GM18861 (cell line): ENCODE results near the gene NNT.
"Not testable (repeated sequence)": the region's sequence is repeated elsewhere in the genome, so short reads cannot be mapped to it uniquely, and the experiment has no call there.

Experiments
- ATAC-seq: cut with Tn5 transposase; IDR thresholded peaks from one replicate; pipeline ENCODE4 v1.9.1; 2021; ENCODE audit not compliant: unreplicated experiment

The NNT gene

DNA sequence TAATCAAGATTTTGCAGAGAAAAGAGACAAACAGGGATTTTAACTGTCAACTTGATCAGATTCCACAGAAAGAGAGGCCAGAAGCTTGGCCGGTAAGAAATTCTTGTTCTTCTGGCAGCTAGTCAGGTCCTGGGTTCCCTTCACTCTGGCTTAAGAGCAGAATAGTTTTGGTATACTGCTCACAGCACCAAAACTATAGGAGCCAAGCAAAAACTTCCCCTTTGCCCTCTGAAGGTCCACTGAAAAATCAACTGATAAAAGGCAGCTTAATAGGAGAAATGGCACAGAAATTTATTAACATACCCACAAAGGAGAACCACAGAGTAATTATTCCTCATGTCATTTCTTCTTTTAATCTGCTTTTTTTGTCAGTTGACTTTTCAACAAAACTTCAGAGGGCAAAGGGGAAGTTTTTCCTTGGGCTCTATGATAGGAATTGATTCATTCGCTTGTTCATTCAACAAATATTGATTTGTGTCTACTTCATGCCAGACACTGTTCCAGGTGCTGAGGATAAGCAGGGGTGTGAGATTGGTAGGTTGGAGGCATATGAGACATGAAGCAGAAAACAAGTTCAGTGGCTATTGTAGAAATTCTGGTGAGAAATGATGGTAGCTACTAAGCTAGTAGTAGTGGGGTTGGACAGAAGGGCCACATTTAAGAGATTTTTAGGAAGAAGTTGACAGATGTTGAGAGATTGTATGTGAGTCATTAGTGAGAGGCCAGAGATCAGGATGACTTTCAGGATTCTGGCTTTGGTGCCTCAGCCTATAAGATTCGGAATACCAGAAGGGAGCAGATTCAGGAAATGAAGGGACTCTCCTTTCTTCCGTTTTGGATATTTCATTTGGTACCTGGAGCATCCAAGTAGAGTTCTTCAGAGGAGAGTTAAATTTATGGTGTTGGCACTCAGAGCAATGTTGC is 20.6 kb upstream of the NNT start:
- ATAC-seq = no peak

DNA sequence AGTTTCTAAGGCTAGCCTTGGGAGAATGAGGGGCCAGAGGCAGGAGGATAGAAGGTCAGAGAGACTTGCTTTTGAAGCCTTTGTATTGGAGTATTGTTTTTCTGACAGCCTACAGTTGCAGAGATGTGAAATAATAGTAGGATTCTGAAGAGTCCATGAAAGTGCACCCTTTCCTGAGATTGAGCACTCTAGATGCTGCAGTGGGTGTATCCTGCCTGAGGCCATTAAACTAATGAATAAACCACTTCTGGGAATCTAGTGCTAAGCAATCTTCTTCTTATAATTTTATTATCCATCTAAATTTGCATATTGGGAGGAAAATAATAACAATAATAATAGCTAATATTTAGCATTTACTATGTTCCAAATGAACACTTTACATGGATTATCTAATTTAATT is 19.3 kb upstream of the NNT start:
- ATAC-seq = no peak

DNA sequence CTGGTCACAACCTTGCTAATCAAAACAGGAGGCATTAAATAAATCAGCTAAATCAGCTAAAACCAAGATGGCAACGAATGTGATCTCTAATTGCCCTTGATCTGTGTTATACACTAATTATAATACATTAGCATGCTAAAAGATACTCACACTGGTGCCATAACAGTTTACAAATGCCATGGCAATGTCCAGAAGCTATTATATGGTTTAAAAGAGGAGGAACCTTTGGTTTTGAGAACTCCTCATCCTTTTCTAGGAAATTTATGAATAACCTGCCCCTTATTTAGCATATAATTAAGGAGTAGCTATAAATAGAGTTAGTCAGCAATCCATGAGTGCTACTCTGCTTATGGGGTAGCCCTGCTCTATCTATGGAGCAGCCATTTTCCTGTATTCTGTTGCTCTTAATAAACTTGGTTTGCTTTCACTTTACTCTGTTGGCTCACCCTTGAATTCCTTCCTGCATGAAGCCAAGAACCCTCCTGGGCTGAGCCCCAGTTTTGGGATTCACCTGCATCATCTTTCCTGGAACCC is 18.7 kb upstream of the NNT start:
- ATAC-seq = no peak

DNA sequence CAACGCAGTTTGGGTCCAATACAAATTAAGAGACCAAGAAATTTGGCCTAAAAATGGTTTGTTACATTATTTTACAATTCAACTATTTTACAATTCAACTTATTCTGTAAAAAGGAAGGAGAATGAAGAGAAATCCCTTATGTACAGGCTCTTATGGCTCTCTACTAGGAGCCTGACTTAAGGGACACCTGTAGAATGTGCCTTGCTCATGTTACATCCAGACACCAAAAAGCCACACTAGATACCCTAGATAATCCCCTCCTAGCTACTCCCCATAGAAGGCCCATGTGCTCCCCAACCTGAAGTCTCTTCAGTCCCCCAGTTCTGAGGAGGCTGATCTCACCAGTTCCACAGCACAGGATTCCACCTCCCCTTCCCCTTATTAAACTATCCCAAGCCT is 14.1 kb upstream of the NNT start:
- ATAC-seq = no peak

DNA sequence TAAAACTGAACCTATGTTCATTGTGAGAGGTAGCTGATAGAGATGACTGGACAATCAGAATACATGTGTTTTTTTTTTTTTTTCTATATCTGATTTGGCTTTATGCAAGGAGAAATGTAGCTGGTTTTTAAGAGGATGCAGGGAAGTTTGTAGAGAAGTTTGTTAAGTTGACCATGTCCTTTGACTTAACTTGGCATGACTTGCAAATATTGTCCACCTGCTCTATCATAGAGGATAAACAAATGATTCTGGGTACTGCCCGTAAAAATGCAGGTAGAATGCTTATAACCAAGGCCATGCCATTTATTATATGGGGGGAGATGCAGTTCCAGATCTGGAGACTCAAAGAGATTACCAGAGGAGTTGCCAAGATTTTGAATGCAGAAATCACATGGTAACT is 13.7 kb upstream of the NNT start:
- no peak for ATAC-seq

DNA sequence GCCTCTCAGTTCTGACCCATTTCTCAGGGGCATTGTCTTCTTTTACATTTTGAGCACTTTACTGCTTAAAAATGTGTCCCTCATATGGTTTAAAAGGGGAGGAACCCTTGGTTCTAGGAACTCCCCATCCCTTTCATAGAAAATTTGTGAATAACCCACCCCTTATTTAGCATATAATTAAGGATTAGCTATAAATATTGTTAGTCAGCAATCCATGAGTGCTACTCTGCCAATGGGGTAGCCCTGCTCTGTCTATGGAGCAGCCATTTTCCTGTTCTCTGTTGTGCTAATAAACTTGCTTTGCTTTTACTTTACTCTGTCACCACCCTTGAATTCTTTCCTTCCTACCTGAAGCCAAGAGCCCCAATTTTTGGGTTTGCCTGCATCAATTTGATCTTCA is 12.3 kb upstream of the NNT start:
- no peak for ATAC-seq

DNA sequence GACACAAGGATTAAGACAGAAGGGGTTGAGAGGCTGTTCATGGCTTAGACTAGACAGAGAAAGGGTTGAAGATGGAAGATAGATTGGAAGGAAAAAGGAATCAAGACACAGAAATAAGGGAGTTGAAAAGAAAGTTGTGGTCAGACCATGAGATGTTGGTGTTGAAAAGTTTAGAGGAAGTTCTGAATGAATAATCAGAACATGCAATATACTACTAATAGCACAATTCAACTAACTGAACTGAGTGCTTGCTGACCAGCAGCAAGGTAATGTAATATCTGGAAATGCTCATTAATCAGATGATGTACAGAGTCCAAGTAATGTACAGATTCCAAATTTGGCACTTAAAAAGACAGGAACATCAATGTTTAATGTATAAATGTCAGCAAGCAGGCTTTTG is 10.6 kb upstream of the NNT start:
- no peak for ATAC-seq

DNA sequence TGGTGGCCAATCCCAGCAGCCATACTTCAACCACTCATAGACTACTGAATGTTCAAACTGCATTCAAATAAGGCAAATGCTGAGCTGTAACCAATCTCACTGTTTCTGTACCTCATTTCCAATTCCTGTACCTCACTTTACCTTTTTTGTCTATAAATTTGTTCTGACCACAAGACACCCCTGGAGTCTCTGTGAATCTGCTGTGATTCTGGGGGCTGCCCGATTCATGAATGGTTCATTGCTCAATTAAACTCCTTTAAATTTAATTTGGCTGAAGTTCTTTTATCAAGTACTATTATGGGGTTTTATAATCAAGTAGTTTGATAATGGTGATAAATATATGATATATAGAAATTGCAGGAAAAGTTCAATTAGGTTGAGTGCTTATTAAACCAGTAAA is 4.1 kb upstream of the NNT start:
- ATAC-seq = not testable (repeated sequence)

DNA sequence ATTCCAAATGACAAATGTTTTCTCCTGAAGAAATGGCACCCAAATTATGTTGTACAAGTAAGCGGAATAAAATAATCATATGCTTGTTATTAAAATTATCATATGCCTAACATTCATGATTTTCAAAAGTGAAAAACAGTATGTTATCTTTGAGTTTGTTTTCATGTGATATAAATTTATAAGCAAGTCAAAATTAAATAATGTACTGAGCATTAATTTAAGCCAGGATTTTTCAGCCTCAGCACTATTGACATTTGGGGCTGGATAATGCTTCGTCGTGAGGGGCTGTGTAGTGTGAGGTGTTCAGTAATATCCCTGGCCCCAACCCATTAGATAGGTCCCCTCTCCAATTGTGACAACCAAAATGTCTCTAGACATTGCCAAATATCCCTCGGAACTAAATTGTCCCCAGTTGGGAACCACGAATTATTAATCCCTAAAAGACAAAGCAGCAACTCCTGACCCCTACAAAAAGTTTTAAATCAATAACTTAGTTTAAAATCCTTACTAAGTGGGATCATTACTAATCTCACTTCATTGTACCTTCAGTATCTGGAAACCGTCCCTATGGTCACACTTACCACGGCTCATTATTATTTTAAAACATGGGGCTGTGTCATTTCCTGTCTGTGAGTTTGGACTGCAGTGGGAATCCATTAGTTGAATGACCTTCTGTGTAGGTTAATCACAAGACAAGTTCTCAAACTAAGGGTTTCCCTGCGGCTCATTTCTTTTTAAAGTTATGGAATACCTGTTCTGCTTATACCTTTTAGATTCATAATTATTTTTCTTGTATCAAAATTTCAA is 1.3 kb upstream of the NNT start:
- ATAC-seq = no peak

DNA sequence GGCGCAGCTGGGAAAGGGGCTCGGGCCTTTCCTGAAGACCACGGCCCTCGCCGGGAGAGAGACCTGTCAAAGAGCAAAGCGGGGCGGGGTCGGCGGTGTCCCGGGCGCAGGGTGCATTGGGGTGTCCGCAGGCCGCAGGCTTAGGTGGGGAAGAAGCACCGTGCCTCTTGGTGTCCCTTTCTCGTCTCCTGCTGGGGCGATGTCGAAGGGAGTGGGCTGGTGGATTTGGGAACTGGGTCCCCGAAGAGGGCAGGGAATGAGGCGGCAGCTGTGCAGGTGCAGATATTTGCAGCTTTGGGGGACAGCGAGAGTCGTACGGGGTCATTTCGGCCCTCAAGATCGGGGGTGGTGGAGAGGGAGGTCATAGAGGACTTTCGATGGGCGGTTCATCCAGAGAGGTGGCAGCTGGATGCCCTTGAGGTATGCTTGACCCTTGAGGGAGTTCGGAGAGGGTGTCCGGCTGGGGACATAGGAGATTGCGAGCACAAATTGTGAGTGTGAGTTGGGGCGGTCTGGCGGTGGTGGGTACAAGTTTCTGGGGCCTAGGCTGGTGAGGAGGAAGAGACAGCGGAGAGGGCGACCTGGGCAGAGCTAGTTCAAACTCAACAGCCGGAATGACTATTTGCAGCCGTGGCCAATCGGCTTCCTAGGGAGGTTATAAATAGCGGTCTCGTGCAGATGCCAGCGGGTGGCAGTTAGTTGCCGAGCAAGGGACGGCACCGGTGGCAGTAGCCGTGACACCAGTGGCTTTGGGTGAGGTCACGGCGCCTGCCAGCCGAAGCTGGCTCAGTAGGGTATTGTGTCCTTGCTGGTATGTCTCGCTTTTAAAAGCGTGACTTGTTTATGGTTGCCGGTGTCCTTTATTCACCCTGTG is 601 bp downstream of the NNT start:
- ATAC-seq = peak; percentile 58

DNA sequence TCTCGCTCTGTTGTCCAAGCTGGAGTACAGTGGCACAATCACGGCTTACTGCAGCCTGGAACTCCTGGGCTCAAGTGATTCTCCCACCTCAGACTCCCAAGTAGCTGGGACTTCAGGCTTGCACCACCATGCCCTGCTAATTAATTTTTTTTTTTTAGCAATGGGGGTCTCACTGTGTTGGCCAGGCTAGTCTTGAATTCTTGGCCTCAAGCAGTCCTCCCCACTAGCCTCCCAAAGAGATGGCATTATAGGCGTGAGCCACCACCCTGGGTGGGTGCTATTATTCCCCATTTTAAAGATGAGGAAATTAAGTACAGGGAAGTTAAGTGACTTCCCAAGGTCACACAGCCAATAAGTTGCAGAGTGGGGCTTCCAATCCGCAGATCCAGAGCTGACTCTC is 1.7 kb downstream of the NNT start:
- no peak for ATAC-seq

DNA sequence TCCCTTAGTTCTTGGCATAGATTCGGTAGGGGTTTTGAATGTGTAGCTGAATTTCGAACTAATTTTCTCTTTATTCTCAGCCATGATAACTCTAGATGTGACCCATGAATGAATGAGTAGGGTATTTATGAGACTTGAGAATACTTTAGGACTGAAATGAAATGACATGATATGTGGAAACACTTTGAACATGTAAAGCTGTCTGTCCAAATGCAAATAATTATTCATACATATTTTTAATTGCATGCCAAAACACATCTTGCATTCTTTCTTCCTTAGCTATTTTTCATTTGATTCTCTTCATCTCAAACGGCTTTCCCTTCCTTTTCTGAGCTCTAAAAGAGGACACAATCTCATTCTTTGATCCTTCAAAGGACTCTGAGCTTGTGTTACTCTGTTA is 3.4 kb downstream of the NNT start:
- no peak for ATAC-seq

DNA sequence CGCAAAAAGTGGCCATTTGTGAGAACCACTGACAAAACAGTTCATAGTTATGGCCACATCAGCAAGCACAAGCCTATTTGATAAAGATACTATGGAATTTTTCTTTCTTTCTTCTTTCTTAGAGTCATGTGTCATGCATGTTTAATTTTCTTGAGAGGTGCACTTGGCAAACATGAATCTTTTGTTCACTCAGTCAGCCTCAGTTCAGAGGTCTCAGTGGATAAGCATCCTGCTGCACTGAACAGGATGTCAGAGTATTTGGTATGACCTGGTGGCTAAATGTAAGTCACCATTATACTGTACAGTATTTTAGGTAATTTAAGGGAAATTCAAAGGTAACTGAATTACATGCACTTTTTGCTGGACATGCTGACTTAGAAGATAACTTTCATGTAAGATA is 5.4 kb downstream of the NNT start:
- no peak for ATAC-seq

DNA sequence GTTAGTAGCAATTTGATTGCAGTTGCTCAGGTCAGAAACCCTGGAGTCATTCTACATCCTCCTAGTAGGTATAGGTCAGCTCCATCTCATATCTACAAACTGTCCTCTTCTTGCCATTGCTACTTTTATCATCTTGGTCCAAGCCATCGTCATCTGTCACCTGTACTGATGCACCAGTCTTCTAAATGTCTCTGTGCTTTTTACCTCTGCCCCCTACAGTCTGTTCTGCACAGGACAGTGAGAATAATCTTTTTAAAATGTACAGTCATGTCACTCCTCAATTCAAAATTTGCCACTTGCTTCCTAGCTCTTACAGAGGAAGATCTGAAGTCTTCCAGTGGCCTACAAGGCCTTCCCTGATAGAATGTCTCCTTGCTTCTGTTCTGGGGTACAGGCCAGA is 6.8 kb downstream of the NNT start:
- ATAC-seq = peak; percentile 90

DNA sequence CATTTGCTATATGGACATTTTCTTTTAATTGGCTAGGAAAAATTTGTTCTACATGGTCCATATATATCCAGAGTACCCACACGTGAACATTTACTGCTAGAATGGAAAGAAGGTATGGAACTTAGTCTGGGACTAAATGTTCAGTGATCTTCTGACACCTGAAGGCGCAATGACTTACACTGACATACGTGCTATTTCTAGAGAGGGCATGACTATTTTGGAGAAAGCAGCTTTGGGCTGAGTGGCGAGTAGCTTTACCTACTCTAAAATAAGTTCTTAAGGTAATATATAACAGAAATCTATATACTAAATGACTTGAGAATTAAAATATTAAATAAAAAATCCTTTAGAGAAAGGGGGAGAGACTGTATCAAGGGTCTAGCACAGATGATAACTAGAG is 10.4 kb downstream of the NNT start:
- no peak for ATAC-seq

DNA sequence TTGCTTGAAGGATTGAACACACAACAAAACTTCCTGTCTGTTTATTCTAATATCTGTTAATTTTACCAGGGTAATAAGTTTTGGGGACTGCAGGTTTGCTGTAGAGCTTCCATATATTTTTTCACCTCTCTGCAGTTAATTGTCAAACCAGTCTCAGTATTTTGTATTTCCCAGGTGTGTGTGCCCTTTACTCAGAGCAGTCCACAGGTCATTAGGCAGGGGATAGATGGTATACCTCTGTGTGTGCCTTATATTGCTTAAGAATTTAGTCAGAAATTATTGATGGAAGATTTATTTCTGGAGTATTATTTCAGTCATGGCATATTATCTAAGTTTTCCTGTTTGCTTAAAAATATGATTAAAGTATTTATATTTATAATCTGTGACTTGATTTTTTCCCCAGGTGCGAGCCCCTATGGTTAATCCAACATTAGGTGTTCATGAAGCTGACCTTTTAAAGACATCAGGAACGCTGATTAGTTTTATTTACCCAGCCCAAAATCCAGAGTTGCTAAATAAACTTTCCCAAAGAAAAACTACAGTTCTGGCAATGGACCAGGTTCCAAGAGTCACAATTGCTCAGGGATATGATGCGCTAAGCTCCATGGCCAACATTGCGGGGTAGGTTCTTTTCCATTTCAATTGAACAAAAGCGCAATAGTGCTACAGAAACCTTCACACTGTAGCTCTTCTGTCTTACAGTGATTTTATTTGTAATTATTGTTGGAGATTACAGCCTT is 12.6 kb downstream of the NNT start:
- no peak for ATAC-seq

DNA sequence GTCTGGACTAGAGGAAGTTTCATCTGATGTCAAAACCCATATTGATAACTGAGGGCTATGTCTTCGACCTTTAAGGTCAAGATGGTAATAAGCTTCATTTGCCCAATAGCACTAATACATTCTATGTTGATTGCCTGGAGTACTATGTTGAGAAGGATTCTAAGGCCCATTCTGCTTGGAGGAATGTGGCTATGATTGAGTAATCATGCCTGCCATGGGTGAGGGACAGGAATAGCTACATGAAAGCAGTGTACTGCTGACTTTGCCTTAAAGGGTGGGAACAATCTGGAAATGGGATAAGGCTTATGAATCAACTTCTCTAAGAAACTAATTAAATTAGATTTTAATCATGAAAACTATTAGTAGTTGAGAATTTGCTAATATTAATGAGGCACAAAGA is 13.6 kb downstream of the NNT start:
- no peak for ATAC-seq

DNA sequence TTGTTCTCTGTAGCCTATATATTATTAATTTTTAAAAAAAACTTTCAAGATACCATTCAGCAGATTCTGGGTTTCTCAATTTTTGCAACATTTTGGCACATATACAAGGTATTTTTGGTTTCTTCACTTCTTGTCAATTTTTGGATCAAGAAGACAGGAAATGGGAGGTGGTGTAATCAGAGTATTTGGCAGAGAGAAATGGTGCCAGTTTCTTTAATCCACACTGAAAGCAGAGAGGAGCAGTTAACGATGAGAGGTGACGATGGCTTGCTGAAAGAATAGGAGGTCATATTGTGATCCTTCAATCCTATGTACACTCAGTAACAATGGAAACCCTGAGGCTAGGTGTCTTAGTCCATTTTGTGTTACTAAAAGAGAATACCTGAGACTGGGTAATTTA is 16.4 kb downstream of the NNT start:
- ATAC-seq = no peak

DNA sequence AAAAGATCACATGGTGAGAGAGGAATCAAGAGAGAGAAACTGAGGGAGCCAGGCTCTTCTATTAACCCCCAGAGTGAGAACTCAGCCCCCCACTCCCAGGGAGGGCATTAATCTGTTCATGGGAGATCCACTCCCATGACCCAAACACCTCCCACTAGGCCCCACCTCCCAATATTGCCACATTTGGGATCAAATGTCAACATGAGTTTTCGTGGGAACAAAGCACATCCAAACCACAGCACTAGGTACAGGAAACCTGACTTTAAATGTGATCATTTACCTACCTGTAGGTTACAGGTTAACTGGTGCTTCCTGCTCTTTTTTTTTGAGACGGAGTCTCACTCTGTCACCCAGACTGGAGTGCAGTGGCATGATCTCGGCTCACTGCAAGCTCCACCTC is 16.9 kb downstream of the NNT start:
- no peak for ATAC-seq

DNA sequence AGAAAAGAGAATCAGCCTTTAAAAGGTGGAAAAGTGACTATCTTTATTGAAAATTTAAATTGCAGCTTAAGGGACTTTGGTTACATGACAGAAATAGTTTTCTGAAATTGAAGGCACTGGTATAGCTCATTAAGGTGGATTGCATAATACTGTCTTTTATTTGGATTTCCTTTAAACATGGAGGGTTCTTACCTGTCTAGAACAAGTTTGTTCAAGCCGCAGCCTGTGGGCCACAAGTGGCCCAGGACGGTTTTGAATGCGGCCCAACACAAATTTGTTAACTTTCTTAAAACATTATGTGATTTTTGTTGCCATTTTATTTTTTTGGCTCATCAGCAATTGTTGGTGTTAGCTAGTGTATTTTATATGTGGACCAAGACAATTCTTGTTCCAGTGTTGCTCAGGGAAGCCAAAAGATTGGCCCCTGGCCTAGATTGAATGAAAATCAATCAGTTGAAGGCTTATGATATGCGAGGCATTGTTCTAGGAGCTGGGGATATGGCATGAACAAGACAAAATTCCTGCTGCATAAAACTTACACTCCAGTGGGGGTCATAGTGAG is 18.0 kb downstream of the NNT start:
- ATAC-seq = no peak
